GM19324 (cell line): ENCODE measurements around the gene PRMT1.
A peak's percentile ranks its signal among the peaks of the same experiment; 100 is the strongest.

Experiments used
- ATAC-seq: cut with Tn5 transposase; IDR thresholded peaks from one replicate; pipeline ENCODE4 v1.9.1; 2021; ENCODE audit warnings: mild to moderate bottlenecking, moderate library complexity; ENCODE audit not compliant: unreplicated experiment, low FRiP score

Gene PRMT1

GRCh38 chr19:49651029-49651819 is 25.8 kb upstream of the PRMT1 start:
- ATAC-seq = no peak

DNA sequence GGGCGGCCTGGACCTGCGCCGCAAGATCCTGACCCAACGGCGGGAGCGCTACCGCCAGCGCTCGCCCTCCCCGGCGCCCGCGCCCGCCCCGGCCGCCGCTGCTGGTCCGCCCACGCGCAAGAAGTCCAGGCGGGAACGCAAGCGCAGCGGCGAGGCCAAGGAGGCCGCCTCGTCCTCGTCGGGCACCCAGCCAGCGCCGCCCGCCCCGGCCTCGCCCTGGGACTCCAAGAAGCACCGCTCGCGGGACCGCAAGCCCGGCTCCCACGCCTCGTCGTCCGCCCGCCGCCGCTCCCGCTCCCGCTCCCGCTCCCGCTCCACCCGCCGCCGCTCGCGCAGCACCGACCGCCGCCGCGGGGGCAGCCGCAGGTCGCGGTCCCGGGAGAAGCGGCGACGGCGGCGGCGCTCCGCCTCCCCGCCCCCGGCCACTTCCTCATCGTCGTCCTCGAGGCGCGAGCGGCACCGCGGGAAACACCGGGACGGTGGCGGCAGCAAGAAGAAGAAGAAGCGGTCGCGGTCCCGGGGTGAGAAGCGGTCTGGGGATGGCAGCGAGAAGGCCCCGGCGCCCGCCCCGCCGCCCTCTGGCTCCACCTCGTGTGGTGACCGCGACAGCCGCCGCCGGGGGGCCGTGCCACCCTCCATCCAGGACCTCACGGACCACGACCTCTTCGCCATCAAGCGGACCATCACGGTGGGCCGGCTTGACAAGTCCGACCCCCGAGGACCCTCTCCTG is 25.1 kb upstream of the PRMT1 start:
- no peak for ATAC-seq

DNA sequence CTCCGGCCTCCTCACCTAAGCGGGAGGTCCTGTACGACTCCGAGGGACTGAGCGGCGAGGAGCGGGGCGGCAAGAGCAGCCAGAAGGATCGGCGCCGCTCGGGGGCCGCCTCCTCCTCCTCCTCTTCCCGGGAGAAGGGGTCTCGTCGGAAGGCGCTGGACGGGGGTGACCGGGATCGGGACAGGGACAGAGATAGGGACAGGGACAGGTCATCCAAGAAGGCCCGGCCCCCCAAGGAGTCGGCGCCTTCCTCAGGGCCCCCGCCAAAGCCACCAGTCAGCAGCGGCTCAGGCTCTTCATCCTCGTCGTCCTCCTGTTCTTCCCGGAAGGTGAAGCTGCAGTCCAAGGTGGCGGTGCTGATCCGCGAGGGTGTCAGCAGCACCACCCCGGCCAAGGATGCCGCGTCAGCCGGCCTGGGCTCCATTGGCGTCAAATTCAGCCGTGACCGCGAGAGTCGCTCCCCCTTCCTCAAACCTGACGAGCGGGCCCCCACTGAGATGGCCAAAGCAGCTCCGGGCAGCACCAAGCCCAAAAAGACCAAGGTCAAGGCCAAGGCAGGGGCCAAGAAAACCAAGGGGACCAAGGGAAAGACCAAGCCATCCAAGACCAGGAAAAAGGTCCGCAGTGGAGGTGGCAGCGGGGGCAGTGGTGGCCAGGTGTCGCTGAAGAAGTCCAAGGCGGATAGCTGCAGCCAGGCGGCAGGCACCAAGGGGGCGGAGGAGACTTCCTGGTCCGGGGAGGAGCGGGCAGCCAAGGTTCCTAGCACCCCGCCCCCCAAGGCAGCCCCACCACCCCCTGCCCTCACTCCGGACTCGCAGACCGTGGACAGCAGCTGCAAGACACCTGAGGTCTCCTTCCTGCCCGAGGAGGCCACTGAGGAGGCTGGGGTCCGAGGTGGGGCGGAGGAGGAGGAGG is 24.3 kb upstream of the PRMT1 start:
- ATAC-seq = no peak

- no peak for ATAC-seq
Observed at GRCh38 chr19:49653466-49653806, 23.6 kb upstream of the PRMT1 start.

- ATAC-seq = no peak
Observed at GRCh38 chr19:49654581-49654980, 22.5 kb upstream of the PRMT1 start.

DNA sequence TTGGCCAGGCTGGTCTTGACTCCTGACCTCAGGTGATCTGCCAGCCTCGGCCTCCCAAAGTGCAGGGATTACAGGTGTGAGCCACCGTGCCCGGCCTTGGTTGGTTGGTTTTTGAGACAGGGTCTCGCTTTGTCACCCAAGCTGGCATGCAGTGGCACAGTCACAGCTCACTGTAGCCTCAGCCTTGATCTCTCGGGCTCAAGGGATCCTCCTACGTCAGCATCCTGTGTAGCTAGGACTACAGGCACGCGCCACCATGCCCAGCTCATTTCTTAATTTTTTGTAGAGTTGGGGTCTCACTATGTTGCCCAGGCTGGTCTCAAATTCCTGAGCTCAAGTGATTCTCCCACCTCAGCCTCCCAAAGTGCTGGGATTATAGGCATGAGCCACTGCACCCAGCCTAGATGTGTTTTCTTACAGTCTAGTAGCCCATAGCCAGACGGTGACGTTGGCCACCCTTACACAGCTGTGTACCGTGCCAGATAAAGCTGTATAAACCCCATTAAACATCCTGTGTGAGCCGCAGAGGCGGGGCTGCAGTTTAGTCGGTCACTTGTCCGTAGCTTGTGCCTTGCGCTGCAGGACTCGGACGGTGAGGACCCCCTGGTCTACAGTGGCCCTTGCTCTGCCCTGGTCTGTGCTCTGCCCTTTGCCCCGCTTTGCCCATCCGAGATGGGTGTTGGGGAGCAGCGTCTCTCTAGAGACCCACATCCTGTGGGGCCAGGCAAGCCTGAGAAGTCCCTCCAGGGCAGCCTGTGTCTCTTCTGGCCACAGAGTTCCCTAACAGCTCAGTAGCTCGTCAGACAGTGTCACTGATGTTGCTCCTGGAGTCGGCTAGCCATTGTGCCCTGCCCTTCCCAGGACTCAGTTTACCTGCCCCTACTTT is 21.3 kb upstream of the PRMT1 start:
- ATAC-seq = no peak

- ATAC-seq = no peak
Observed at GRCh38 chr19:49656456-49657109, 20.5 kb upstream of the PRMT1 start.

- ATAC-seq = no peak
Observed at GRCh38 chr19:49657493-49658138, 19.5 kb upstream of the PRMT1 start.

GRCh38 chr19:49658139-49658517 is 18.9 kb upstream of the PRMT1 start:
- ATAC-seq = no peak

GRCh38 chr19:49658566-49659442 is 18.3 kb upstream of the PRMT1 start:
- ATAC-seq = no peak

GRCh38 chr19:49660338-49660961 is 16.6 kb upstream of the PRMT1 start:
- no peak for ATAC-seq

- ATAC-seq = no peak
Observed at GRCh38 chr19:49662011-49662410, 15.1 kb upstream of the PRMT1 start.

DNA sequence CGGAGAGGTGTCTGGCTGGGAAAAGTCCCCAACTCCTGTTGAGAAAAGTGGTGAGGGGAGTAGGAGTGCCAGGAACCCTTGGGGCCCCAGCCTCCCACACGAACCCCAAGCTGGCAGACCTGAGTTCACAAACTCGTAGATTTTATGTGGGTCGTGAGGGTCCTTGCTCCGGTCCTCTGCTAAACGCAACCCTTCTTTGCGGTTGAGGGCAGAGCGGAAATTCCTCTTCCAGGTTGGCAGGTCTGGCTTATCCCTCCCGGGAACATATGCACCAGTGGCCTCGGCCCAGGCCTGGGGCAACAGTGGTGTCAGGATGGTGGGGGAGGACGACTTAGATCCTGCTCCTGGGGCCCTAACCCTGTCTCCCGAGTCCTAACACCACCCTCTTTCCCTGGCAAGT is 13.8 kb upstream of the PRMT1 start:
- ATAC-seq = no peak

- ATAC-seq = peak; percentile 38
Observed at GRCh38 chr19:49664171-49665035, 12.7 kb upstream of the PRMT1 start.

DNA sequence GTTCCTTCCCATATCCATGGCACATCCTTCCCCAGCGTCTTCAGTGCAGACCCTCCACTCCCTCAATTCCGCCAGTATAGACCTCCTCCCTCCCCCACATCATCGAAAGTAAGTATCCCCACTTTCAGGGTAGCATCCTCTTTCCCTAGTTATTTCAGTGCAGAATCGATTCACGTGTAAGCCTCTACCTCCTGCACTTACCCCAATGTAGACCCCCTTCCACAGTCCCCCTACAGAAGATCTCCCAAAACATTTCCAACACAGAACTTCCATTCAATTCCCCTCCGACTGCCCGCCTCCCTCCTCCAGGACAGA is 12.1 kb upstream of the PRMT1 start:
- no peak for ATAC-seq

DNA sequence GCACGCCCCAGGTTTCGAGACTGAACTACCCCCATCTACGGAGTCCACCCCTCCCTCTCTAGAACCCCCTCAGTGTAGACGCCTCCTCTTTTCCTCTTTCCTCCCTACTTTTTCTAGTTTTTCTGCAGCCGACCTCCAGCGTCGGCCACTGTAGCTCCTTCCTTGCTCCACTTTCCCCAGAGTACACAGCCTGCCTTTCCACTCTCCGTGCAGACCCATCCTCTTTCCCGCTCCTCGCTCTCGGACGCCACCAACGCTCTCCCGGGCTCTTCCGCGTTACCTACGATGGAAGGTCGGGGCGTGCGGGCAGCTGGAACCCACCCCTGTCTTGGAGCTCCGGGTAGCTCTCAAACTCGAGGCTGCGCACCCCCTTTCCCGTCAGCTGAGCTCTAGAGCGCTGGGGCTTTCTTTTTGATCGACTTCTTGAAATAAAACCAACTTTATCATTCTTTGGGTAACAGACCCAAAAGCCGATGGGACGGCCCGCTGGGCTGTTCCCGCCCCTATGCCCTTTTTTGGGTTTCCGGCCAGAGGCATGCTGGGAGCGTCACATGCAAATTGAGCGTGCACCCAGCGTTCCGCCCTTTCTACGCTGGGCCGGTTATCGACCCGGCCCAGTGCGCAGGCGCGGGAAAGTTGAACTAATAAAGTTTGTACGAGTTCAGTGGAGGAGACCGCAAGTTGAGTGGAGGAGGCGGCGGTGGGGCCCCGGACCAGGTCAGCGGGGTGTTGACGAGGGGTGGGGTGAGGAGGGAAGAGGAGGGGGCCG is 11.5 kb upstream of the PRMT1 start, which contains the start of the genes BCL2L12 and IRF3:
Gene BCL2L12 (plus strand): TSS at position 583 of the 769 bp plus-strand sequence. CDS start 760 bp downstream, outside the sequence.
Gene IRF3 (minus strand): TSS at position 507 of the 769 bp plus-strand sequence. CDS start 1,019 bp downstream, outside the sequence.
- peak; percentile 85 for ATAC-seq
